Naive thymus-derived CD4-positive, alpha-beta T cell (primary cell): ENCODE measurements around the gene TIPIN. TPM values are rescaled to one million over a fixed set of nuclear protein-coding genes. Genes with fewer than 3 reads are reported as not detected.
A peak's percentile ranks its signal among the peaks of the same experiment; 100 is the strongest.
"Not testable (repeated sequence)": the region's sequence is repeated elsewhere in the genome, so short reads cannot be mapped to it uniquely, and the experiment has no call there.

ENCODE experiments used
- ATAC-seq: fragments of 150-1000 bp; cut with Tn5 transposase; 2 replicates; pipeline ENCODE4 v1.10.0; 2021; ENCODE audit warnings: mild to moderate bottlenecking, moderate library complexity
- CTCF ChIA-PET: fragments of 350-600 bp; sonication (Branson Sonifier 250); formaldehyde crosslinking; loops from one replicate; lab custom pipeline; 2021; ENCODE audit warnings: antibody characterized with exemption; lab: Charles Lee
- POLR2A ChIA-PET: fragments of 350-600 bp; sonication (Branson Sonifier 250); formaldehyde crosslinking; loops from one replicate; lab custom pipeline; 2021; ENCODE audit warnings: antibody characterized with exemption, inconsistent platforms; lab: Charles Lee
- DNase-seq, 9 donors: peaks; one replicate each; pipeline versions ENCODE4 v3.0.0 to v3.0.0-alpha.2; 2020 to 2022; ENCODE audit warnings: mixed read lengths in 1 of 9
- H3K27ac ChIP-seq: one replicate; pipeline ENCODE4 v1.7.0; 2013; ENCODE audit warnings: mild to moderate bottlenecking, low read depth, low read length, moderate library complexity
- H3K27me3 ChIP-seq, 2 donors: one replicate each; pipeline ENCODE4 v1.7.0; 2013; ENCODE audit warnings: low read length in 2 of 2, mild to moderate bottlenecking in 2 of 2, moderate library complexity in 2 of 2; ENCODE audit not compliant: control insufficient read depth in 2 of 2, insufficient read depth in 2 of 2
- H3K36me3 ChIP-seq, 3 experiments: 1 replicate in 2 of 3; 2 replicates in 1 of 3; pipeline ENCODE4 v1.7.0; 2013; ENCODE audit warnings: low read length in 3 of 3, mild to moderate bottlenecking in 3 of 3, moderate library complexity in 1 of 3; ENCODE audit not compliant: insufficient read depth in 3 of 3, control insufficient read depth in 2 of 3
- H3K4me1 ChIP-seq, 2 donors: one replicate each; pipeline ENCODE4 v1.7.0; 2013; ENCODE audit warnings: low read length in 2 of 2, mild to moderate bottlenecking in 2 of 2, moderate library complexity in 1 of 2; ENCODE audit not compliant: control insufficient read depth in 2 of 2, insufficient read depth in 2 of 2
- H3K4me3 ChIP-seq: 2 replicates; pipeline ENCODE4 v1.7.0; 2013; ENCODE audit warnings: mild to moderate bottlenecking, low read length
- H3K9me3 ChIP-seq, 3 experiments: 1 replicate in 2 of 3; 2 replicates in 1 of 3; pipeline ENCODE4 v1.7.0; 2013; ENCODE audit warnings: low read length in 3 of 3; ENCODE audit not compliant: control insufficient read depth in 2 of 3
- H3K27ac Mint-ChIP-seq, 9 donors: one replicate each; pipeline ENCODE4 v1.8.0; 2020 to 2022; ENCODE audit warnings: mixed read lengths in 9 of 9, mild to moderate bottlenecking in 8 of 9, moderate library complexity in 5 of 9, inconsistent platforms in 2 of 9
- H3K27me3 Mint-ChIP-seq, 5 donors: one replicate each; pipeline ENCODE4 v1.8.0; 2021 to 2022; ENCODE audit warnings: mixed read lengths in 5 of 5, mild to moderate bottlenecking in 1 of 5
- H3K36me3 Mint-ChIP-seq, 5 donors: one replicate each; pipeline ENCODE4 v1.8.0; 2020 to 2022; ENCODE audit warnings: mixed read lengths in 5 of 5, mild to moderate bottlenecking in 3 of 5, inconsistent platforms in 1 of 5
- H3K4me1 Mint-ChIP-seq, 7 donors: one replicate each; pipeline ENCODE4 v1.8.0; 2020 to 2022; ENCODE audit warnings: mixed read lengths in 7 of 7, mild to moderate bottlenecking in 3 of 7, inconsistent platforms in 1 of 7
- H3K4me3 Mint-ChIP-seq, 10 donors: one replicate each; pipeline ENCODE4 v1.8.0; 2020 to 2022; ENCODE audit warnings: mild to moderate bottlenecking in 10 of 10, mixed read lengths in 10 of 10, moderate library complexity in 6 of 10, inconsistent platforms in 2 of 10
- H3K9me3 Mint-ChIP-seq, 11 donors: one replicate each; pipeline ENCODE4 v1.8.0; 2020 to 2022; ENCODE audit warnings: mixed read lengths in 11 of 11, mild to moderate bottlenecking in 4 of 11, inconsistent platforms in 1 of 11, moderate library complexity in 1 of 11
- intact Hi-C, 2 donors: fragments of 100-400 bp; cut with micrococcal nuclease; formaldehyde crosslinking; loops; one replicate each; pipeline ENCODE4 v1.15.1; 2023
- polyA plus RNA-seq, 2 donors: library from polyadenylated mRNA; unstranded; fragments of 300-500 nt; fragmentation: Illumina TruSeq; gene quantifications; one replicate each; pipeline ENCODE4 v1.2.3, GENCODE V29; 2021
- total RNA-seq, 6 experiments: library from RNA in 5 of 6; stranded (reverse) in 5 of 6; gene quantifications; 1 replicate in 5 of 6; 2 replicates in 1 of 6; pipeline ENCODE4 v1.2.3 and lab custom pipeline; 2021 to 2026

TIPIN gene
- total and polyA plus RNA-seq, 7 experiments from 2014 or later: 3.8 to 28.2 (median 9.9) TPM

- ATAC-seq, intact Hi-C loops, DNase-seq, H3K4me3 ChIP-seq, H3K9me3 ChIP-seq, H3K27ac ChIP-seq, H3K27ac Mint-ChIP-seq, CTCF ChIA-PET, H3K27me3 Mint-ChIP-seq, H3K4me3 Mint-ChIP-seq, POLR2A ChIA-PET, H3K9me3 Mint-ChIP-seq, H3K27me3 ChIP-seq, H3K4me1 ChIP-seq: not testable (repeated sequence)
- Mint-ChIP-seq H3K4me1 (peaks cover 4 to 17% (median 9%) of the 10 kb centered on the region in 7 donors), H3K36me3 (peaks cover 6 to 25% (median 13%) of the 10 kb centered on the region in 5 donors)
- H3K36me3 ChIP-seq: peaks cover 3 to 32% (median 4%) of the 10 kb centered on the region in 3 experiments
Measured at GRCh38 chr15:66304425-66304824, 52.1 kb downstream of the TIPIN start.

DNA sequence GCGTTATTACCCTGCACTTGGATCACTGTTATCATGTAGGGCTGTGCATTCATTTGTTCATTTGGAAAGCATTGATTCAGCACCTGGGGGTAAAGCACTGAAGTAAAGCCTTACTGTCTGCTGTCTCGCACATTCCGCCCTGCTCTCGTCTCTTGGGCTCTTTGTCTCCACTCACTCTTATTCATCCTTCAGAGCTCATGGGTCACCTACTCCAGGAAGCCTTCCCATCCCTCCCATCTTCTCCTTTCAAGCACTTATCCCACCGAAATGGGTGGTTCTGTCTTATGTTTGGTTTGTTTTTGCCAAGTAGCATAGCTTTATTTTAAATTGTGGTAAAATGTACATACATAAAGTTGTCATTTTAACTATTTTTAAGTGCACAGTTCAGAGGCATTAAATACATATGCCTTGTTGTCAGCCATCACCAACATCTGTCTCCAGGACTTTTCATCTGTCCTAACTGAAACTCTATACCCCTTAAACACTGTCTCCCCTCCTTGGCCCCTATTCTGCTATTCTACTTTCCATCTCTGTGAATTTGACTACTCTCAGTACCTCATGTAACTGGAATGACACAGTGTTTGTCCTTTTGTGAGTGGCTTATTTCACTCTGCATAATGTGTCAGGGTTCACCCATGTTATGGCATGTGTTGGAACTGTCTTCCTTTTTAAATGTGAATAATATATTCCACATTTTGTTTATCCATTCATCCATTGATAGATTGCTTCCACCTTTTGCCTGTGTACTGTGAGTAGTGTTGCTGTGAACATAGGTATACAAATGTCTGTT, 53.8 kb downstream of the TIPIN start:
- intact Hi-C loops: no loop called here
- H3K27me3 ChIP-seq: no peaks in the 10 kb centered on the region
- H3K4me3 ChIP-seq: no peak overlapping the region
- no peaks in the 10 kb centered on the region for H3K4me1 ChIP-seq
- Mint-ChIP-seq H3K4me3 (no peak overlapping the region), H3K36me3 (peaks cover 0 to 21% (median 5%) of the 10 kb centered on the region in 5 donors), H3K4me1 (peaks cover 4 to 17% (median 12%) of the 10 kb centered on the region in 7 donors), H3K9me3 (no peaks in the 10 kb centered on the region), H3K27ac (peak overlapping the region in 3 of 9 donors; percentile 1 to 70 (median 43)), H3K27me3 (no peaks in the 10 kb centered on the region)
- no peak overlapping the region for H3K27ac ChIP-seq
- POLR2A ChIA-PET: no interaction called here
- CTCF ChIA-PET: no interaction called here
- DNase-seq (no peak), ATAC-seq (no peak)
- peaks cover 0 to 17% (median 0%) of the 10 kb centered on the region in 3 experiments for H3K36me3 ChIP-seq
- no peaks in the 10 kb centered on the region for H3K9me3 ChIP-seq

DNA sequence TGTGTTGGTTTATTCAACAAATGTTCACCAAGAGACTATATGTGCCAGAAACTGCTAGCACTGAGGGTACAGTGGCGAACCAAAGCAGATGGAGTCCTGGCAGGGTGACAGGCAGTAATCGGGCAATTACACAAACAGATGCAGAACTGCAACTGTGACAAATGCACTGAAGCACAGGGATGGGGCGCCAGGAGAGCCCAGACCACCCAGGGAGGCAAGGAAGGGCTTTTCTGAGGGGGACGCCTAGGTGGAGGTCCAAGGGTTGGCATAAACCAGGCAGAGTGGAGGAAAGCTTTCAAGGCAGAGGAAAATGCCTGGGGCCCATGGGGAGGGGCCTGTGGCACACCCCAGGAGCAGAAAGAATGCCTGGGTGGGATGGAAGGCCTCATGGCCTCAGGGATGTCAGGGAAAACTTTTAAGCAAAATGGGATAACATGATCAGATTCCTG, 57.7 kb downstream of the TIPIN start:
- Histone ChIP-seq H3K27me3 (no peaks in the 10 kb centered on the region), H3K4me3 (no peak overlapping the region), H3K9me3 (no peaks in the 10 kb centered on the region), H3K4me1 (peaks cover 0 to 12% of the 10 kb centered on the region in 2 donors), H3K27ac (no peak overlapping the region), H3K36me3 (peaks cover 0 to 7% (median 0%) of the 10 kb centered on the region in 3 experiments)
- no peaks in the 10 kb centered on the region for H3K9me3 Mint-ChIP-seq
- CTCF ChIA-PET: no interaction called here
- peaks cover 0 to 19% (median 7%) of the 10 kb centered on the region in 5 donors for H3K36me3 Mint-ChIP-seq
- POLR2A ChIA-PET: interaction anchor here (0.7 kb wide), 1 partner anchor 21 kb away, joined by 3 read pairs; no protein-coding TSS in a partner anchor
- peak overlapping the region in 1 of 9 donors; percentile 48 for H3K27ac Mint-ChIP-seq
- H3K27me3 Mint-ChIP-seq: no peaks in the 10 kb centered on the region
- no peak for DNase-seq
- ATAC-seq: no peak
- peaks cover 17 to 44% (median 32%) of the 10 kb centered on the region in 7 donors for H3K4me1 Mint-ChIP-seq
- H3K4me3 Mint-ChIP-seq: peak overlapping the region in 1 of 10 donors; percentile 1
- intact Hi-C loops: loop anchor here (10.0 kb wide), 3 partner anchors 414 to 994 kb away; partner anchors contain the start of genes INTS14 (in 1 of the 2) and RNU5B-1 (in 1 of the 2)

DNA sequence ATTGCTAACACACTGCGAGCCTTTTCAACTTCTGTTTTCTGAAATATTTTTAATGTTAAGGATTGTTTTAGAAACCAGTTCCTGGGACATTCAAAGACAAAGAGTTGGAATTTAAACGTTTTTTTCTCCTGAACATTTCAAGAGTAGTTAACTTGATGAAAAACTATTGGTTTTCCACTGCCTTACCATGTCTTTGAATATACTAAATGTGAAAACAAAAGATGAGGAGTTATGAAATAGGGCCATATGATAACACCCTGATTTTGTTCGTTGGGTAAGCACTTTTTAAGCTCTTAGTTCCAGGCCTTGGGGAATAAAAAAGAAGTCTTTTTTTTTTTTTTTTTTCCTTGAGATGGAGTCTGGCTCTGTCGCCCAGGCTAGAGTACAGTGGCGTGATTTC, 60.3 kb downstream of the TIPIN start:
- Histone ChIP-seq H3K27me3 (no peaks in the 10 kb centered on the region), H3K4me1 (peaks cover 13 to 26% of the 10 kb centered on the region in 2 donors), H3K4me3 (no peak overlapping the region), H3K27ac (no peak overlapping the region), H3K36me3 (no peaks in the 10 kb centered on the region), H3K9me3 (no peaks in the 10 kb centered on the region)
- H3K36me3 Mint-ChIP-seq: peaks cover 0 to 16% (median 4%) of the 10 kb centered on the region in 5 donors
- ChIA-PET POLR2A (interaction anchor here (0.6 to 1.3 kb wide), 3 partner anchors 202 to 741 kb away, joined by 3 read pairs; no protein-coding TSS in a partner anchor), CTCF (interaction anchor here (0.6 kb wide), 1 partner anchor 203 kb away, joined by 3 read pairs; no protein-coding TSS in a partner anchor)
- no peaks in the 10 kb centered on the region for H3K9me3 Mint-ChIP-seq
- DNase-seq: no peak
- peak overlapping the region in 5 of 9 donors; percentile 28 to 95 (median 67) for H3K27ac Mint-ChIP-seq
- ATAC-seq: no peak
- peaks cover 22 to 49% (median 45%) of the 10 kb centered on the region in 7 donors for H3K4me1 Mint-ChIP-seq
- intact Hi-C loops: loop anchor here (10.0 kb wide), 3 partner anchors 411 to 991 kb away; partner anchors contain the start of genes INTS14 (in 1 of the 2) and RNU5B-1 (in 1 of the 2)
- H3K27me3 Mint-ChIP-seq: no peaks in the 10 kb centered on the region
- no peak overlapping the region for H3K4me3 Mint-ChIP-seq

GRCh38 chr15:66294932-66295235, 61.6 kb downstream of the TIPIN start:
- Histone ChIP-seq H3K9me3 (no peaks in the 10 kb centered on the region), H3K36me3 (no peaks in the 10 kb centered on the region), H3K27me3 (no peaks in the 10 kb centered on the region), H3K4me1 (peaks cover 13 to 31% of the 10 kb centered on the region in 2 donors), H3K4me3 (no peak overlapping the region), H3K27ac (peak overlapping the region; percentile 84)
- Mint-ChIP-seq H3K27ac (peak overlapping the region; percentile 85 to 97 (median 94)), H3K27me3 (no peaks in the 10 kb centered on the region), H3K36me3 (peaks cover 0 to 8% (median 4%) of the 10 kb centered on the region in 5 donors), H3K4me1 (peaks cover 22 to 57% (median 48%) of the 10 kb centered on the region in 7 donors), H3K9me3 (no peaks in the 10 kb centered on the region), H3K4me3 (peak overlapping the region; percentile 82 to 93 (median 89))
- ChIA-PET CTCF (interaction anchor here (0.6 to 2.2 kb wide), 2 partner anchors 204 to 515 kb away, joined by 3 to 9 read pairs; no protein-coding TSS in a partner anchor), POLR2A (interaction anchor here (0.7 to 3.4 kb wide), 3 partner anchors 202 to 210 kb away, joined by 3 to 13 read pairs (median 6); partner anchors contain the start of genes RPL4, SNAPC5 and ZWILCH)
- ATAC-seq (no peak), DNase-seq (no peak)
- intact Hi-C loops: loop anchor here (1.0 to 10.0 kb wide), 7 partner anchors 43 to 990 kb away; partner anchors contain the start of genes INTS14 (in 1 of the 2), MEGF11 (in 1 of the 2), RAB11A (in 1 of the 2) and RNU5B-1 (in 1 of the 2)
